Vagina (tissue), 2 donors: ENCODE measurements around the gene NLRC3. TPM values are rescaled to one million over a fixed set of nuclear protein-coding genes. Genes with fewer than 3 reads are reported as not detected.

Experiments used
- DNase-seq, 2 donors: peaks; one replicate each; pipeline ENCODE4 v3.0.0-alpha.2; 2017; ENCODE audit errors: extremely low spot score in 2 of 2
- H3K27ac ChIP-seq: fragments of 200-600 bp; sonication (generic); one replicate; pipeline ENCODE4 v1.5.1; 2019
- H3K27me3 ChIP-seq: fragments of 200-600 bp; sonication (generic); one replicate; pipeline ENCODE4 v1.5.1; 2019
- H3K36me3 ChIP-seq, 2 donors: fragments of 200-600 bp; sonication (generic); one replicate each; pipeline ENCODE4 v1.5.1; 2017 to 2019
- H3K4me1 ChIP-seq: fragments of 200-600 bp; sonication (generic); one replicate; pipeline ENCODE4 v1.5.1; 2019
- H3K4me3 ChIP-seq, 2 donors: fragments of 200-600 bp; sonication (generic); 1 replicate in 1 of 2; 2 replicates in 1 of 2; pipeline ENCODE4 v1.5.1; 2016 to 2019
- H3K9me3 ChIP-seq: fragments of 200-600 bp; sonication (generic); one replicate; pipeline ENCODE4 v1.5.1; 2019
- CTCF ChIP-seq, 3 experiments: fragments of 450-650 bp in 2 of 3; fragments of 200-600 bp in 1 of 3; sonication (generic) in 1 of 3; IDR thresholded peaks; one replicate each; pipeline ENCODE4 v1.5.1; 2017 to 2019; ENCODE audit warnings: antibody characterized with exemption in 3 of 3, mild to moderate bottlenecking in 2 of 3, moderate library complexity in 2 of 3
- POLR2A ChIP-seq, 2 donors: fragments of 450-650 bp; IDR thresholded peaks; one replicate each; pipeline ENCODE4 v1.6.1; 2017; ENCODE audit warnings: antibody characterized with exemption in 2 of 2, mild to moderate bottlenecking in 2 of 2, moderate library complexity in 2 of 2
- POLR2AphosphoS5 ChIP-seq, 2 donors: sonication (generic); formaldehyde crosslinking; IDR thresholded peaks; one replicate each; pipeline ENCODE4 v1.9.0; 2017; ENCODE audit warnings: antibody characterized with exemption in 2 of 2, mild to moderate bottlenecking in 2 of 2, low read depth in 1 of 2; ENCODE audit not compliant: insufficient read depth in 1 of 2
- intact Hi-C: fragments of 100-400 bp; cut with DNase I; formaldehyde crosslinking; loops from one replicate; pipeline ENCODE4 v1.15.1; 2023
- total RNA-seq: library from RNA; depleted of rRNA; stranded (reverse); fragments of >200 nt; gene quantifications from one replicate; pipeline ENCODE4 v1.2.3, GENCODE V29; 2016

NLRC3 gene
- total RNA-seq: 12.5 TPM

GRCh38 chr16:3577302-3577752 is at the start of gene NLRC3:
NLRC3 (minus strand) TSS chr16:3577403; CDS start chr16:3565036, 12,367 bp downstream.
- no peak for TF ChIP-seq POLR2A (IDR thresholded peaks at IDR 0.05)
- intact Hi-C loops: no loop called here
- Histone ChIP-seq H3K9me3 (no peaks in the 10 kb centered on the region), H3K36me3 (no peaks in the 10 kb centered on the region), H3K4me1 (peaks cover 25% of the 10 kb centered on the region), H3K27me3 (no peaks in the 10 kb centered on the region), H3K27ac (no peak within 1 kb of the TSS), H3K4me3 (peak within 1 kb of the TSS in 1 of 2 donors; percentile 32)
- no peak for DNase-seq

GRCh38 chr16:3625911-3626732 is 48.9 kb upstream of the NLRC3 start:
- Histone ChIP-seq H3K27me3 (no peaks in the 10 kb centered on the region), H3K4me3 (no peak overlapping the region), H3K27ac (no peak overlapping the region), H3K4me1 (no peaks in the 10 kb centered on the region), H3K36me3 (no peaks in the 10 kb centered on the region), H3K9me3 (no peaks in the 10 kb centered on the region)
- TF ChIP-seq CTCF (IDR thresholded peaks at IDR 0.05) (no peak), POLR2AphosphoS5 (IDR thresholded peaks at IDR 0.05; ENCODE audit: insufficient read depth in 1 of 2, low read depth in 1 of 2) (no peak), POLR2A (IDR thresholded peaks at IDR 0.05) (no peak)
- DNase-seq: no peak
- intact Hi-C loops: no loop called here

- Histone ChIP-seq H3K27ac (no peak overlapping the region), H3K4me3 (no peak overlapping the region), H3K36me3 (no peaks in the 10 kb centered on the region), H3K27me3 (no peaks in the 10 kb centered on the region), H3K4me1 (no peaks in the 10 kb centered on the region), H3K9me3 (no peaks in the 10 kb centered on the region)
- DNase-seq: no peak
- intact Hi-C loops: no loop called here
- TF ChIP-seq POLR2A (IDR thresholded peaks at IDR 0.05): no peak
- no peak for TF ChIP-seq CTCF (IDR thresholded peaks at IDR 0.05)
These were observed 48.1 kb upstream of the NLRC3 start for GRCh38 chr16:3625331-3625730.

- no peak for DNase-seq
- H3K27me3 ChIP-seq: no peaks in the 10 kb centered on the region
- no peak overlapping the region for H3K27ac ChIP-seq
- peaks cover 3% of the 10 kb centered on the region for H3K4me1 ChIP-seq
- no peak overlapping the region for H3K4me3 ChIP-seq
- intact Hi-C loops: no loop called here
- TF ChIP-seq CTCF (IDR thresholded peaks at IDR 0.05) (no peak), POLR2AphosphoS5 (IDR thresholded peaks at IDR 0.05; ENCODE audit: insufficient read depth in 1 of 2, low read depth in 1 of 2) (no peak), POLR2A (IDR thresholded peaks at IDR 0.05) (no peak)
- no peaks in the 10 kb centered on the region for H3K9me3 ChIP-seq
- no peaks in the 10 kb centered on the region for H3K36me3 ChIP-seq
These were observed 46.4 kb upstream of the NLRC3 start for GRCh38 chr16:3623642-3624041.

- Histone ChIP-seq H3K36me3 (no peaks in the 10 kb centered on the region), H3K27me3 (no peaks in the 10 kb centered on the region), H3K27ac (no peak overlapping the region), H3K4me1 (peaks cover 3% of the 10 kb centered on the region), H3K9me3 (no peaks in the 10 kb centered on the region), H3K4me3 (no peak overlapping the region)
- DNase-seq: no peak
- TF ChIP-seq POLR2A (IDR thresholded peaks at IDR 0.05) (no peak), POLR2AphosphoS5 (IDR thresholded peaks at IDR 0.05; ENCODE audit: insufficient read depth in 1 of 2, low read depth in 1 of 2) (peak in 1 of 2 donors; percentile 55)
- intact Hi-C loops: no loop called here
These were observed 41.6 kb upstream of the NLRC3 start for GRCh38 chr16:3618769-3619141.
